ENCODE results near the gene CREB3.

DNA sequence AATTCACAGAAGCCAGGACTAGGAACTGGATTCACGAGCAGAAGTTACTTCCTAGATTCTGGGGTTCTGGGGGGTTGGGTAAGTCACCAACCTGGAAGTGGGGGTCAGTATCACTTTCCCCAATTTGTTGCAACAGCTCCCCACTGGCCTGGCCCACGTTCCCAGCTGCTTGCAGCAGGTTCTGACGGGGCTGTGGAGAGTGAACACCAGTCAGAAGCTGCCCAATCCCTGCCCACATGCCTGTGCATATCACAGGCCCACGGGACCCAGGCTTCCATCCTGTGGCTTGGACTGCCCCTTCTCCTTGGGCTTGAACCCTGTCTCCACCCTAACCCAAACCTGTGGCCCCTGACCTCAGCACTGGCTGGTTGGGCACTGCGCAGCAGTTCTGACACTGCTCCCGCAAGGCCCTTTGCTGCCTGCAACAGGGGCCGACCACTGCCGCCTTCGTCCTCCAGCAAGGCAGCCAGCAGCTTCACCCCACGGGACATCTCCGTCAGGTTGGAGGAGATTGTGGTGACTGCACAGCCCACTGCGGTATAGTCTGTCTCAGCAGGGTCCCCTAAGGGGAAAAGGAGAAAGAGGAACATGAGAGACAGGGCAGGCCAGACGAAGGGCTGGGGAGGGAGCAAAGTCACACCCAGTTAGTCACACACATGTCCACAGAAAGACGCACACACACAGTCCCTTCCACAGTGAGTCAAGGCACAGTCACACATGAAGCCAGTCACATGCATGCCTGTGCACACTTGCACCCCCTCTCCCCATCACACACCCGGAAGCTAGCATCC, 13.6 kb upstream of the CREB3 start:
- no peak for TF ChIP-seq CTCF (conservative IDR thresholded peaks at IDR 0.05; ENCODE audit: low read depth, low read length)
- no peak for TF ChIP-seq EZH2 (IDR thresholded peaks at IDR 0.05; ENCODE audit: borderline replicate concordance, low read depth, low read length, poor library complexity, severe bottlenecking)
